ENCODE results near the gene UTF1.

UTF1 gene

GRCh38 chr10:133196936-133197758 lies 32.9 kb upstream of the UTF1 start:
- DNase-seq: no peak

- no peak for DNase-seq
These were observed 32.2 kb upstream of the UTF1 start for GRCh38 chr10:133197786-133198185.

- DNase-seq: no peak
These were observed 31.8 kb upstream of the UTF1 start for GRCh38 chr10:133198206-133198605.

GRCh38 chr10:133198621-133199487 lies 31.2 kb upstream of the UTF1 start:
- DNase-seq: no peak

- no peak for DNase-seq
These were observed 30.5 kb upstream of the UTF1 start for GRCh38 chr10:133199488-133199885.

- DNase-seq: no peak
These were observed 29.9 kb upstream of the UTF1 start for GRCh38 chr10:133199992-133200611.

GRCh38 chr10:133200621-133201031 lies 29.4 kb upstream of the UTF1 start:
- no peak for DNase-seq

GRCh38 chr10:133201151-133201947 lies 28.7 kb upstream of the UTF1 start:
- DNase-seq: no peak

GRCh38 chr10:133201948-133202725 lies 27.9 kb upstream of the UTF1 start:
- DNase-seq: no peak

GRCh38 chr10:133202778-133203651 lies 27.0 kb upstream of the UTF1 start:
- no peak for DNase-seq

- no peak for DNase-seq
These were observed 26.3 kb upstream of the UTF1 start for GRCh38 chr10:133203652-133204195.

GRCh38 chr10:133204226-133205015 lies 25.6 kb upstream of the UTF1 start:
- DNase-seq: no peak

- no peak for DNase-seq
These were observed 24.9 kb upstream of the UTF1 start for GRCh38 chr10:133205146-133205545.

GRCh38 chr10:133206356-133207040 lies 23.5 kb upstream of the UTF1 start:
- DNase-seq: no peak

GRCh38 chr10:133207041-133207600 lies 22.9 kb upstream of the UTF1 start:
- no peak for DNase-seq

GRCh38 chr10:133207627-133208026 lies 22.4 kb upstream of the UTF1 start:
- DNase-seq: no peak

- no peak for DNase-seq
These were observed 21.6 kb upstream of the UTF1 start for GRCh38 chr10:133208466-133208865.

- no peak for DNase-seq
These were observed 20.9 kb upstream of the UTF1 start for GRCh38 chr10:133209117-133209516.

- no peak for DNase-seq
These were observed 20.4 kb upstream of the UTF1 start for GRCh38 chr10:133209641-133210040.
